ENCODE measurements around the gene NAA40.

Gene NAA40

DNA sequence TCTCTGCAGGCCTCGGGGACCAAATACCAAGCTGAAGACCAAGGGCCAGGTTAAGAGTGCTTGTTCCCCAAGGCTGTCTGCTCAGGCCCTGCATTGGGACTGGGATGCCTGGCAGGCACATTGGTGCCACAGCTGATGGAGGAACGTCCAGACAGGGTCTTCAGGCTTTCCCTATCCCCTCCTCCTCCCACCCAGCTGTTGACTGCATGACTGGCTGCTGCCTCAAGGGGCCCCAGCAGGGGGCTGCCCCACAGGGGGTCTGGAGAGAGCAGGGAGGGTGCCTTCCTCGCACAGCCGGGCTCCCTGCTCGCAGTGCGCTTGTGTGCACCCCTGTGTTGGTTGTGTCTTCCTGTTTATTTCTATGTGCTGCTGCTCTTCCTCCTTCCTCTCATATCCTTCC lies 31.7 kb upstream of the NAA40 start:
- no peaks in the 10 kb centered on the region for H3K27me3 ChIP-seq (ENCODE audit: insufficient read depth, low read length)
- no peak overlapping the region for H2AFZ ChIP-seq (ENCODE audit: low read depth, low read length)
- peaks cover 38% of the 10 kb centered on the region for H3K36me3 ChIP-seq (ENCODE audit: insufficient read depth, low read length)
- H3K4me3 ChIP-seq (ENCODE audit: low read length), result no peak overlapping the region
- H3K9me3 ChIP-seq (ENCODE audit: low read length), result no peaks in the 10 kb centered on the region
- H3K4me1 ChIP-seq (ENCODE audit: insufficient read depth, low read length), result peaks cover 32% of the 10 kb centered on the region

DNA sequence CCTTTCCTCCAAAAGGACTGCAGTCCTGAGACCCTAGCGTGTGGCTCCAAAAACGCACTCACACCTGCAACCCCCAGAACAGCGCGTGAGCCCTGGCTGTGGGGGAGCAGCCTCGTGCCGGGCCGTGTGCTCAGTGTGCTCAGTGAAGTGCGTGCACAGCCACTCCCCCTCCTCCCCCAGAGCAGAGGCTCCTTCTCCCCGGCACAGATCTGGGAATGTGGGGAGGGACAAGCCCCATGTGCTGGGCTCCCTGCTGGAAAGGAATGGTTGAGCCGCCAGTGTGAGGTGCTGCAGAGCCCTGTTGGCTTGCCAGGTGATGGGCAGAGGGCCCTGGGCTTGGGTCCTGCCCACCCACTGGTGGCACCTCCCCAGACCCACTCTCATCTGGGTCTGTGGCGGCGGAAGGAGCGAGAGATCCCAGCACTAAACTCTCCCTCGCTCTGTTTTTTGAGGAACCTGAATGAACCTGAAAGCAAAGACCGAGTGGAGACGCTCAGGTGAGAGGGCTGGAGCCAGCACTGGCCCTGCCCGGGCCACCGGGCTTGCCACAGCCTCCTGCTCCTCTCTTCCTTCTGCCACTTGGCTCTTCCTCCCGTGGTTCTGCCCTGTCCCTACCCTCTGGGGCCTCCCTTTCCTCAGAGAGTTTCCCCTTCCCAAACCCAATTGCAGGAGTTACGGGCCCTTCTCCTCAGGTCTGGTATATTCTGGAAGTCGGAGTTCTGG lies 30.8 kb upstream of the NAA40 start:
- H3K4me3 ChIP-seq (ENCODE audit: low read length), result no peak overlapping the region
- no peak overlapping the region for H2AFZ ChIP-seq (ENCODE audit: low read depth, low read length)
- H3K27me3 ChIP-seq (ENCODE audit: insufficient read depth, low read length), result no peaks in the 10 kb centered on the region
- peaks cover 39% of the 10 kb centered on the region for H3K4me1 ChIP-seq (ENCODE audit: insufficient read depth, low read length)
- H3K9me3 ChIP-seq (ENCODE audit: low read length), result no peaks in the 10 kb centered on the region
- H3K36me3 ChIP-seq (ENCODE audit: insufficient read depth, low read length), result peaks cover 38% of the 10 kb centered on the region

GRCh38 chr11:63908631-63909401 lies 30.0 kb upstream of the NAA40 start:
- H3K36me3 ChIP-seq (ENCODE audit: insufficient read depth, low read length), result peaks cover 33% of the 10 kb centered on the region
- H2AFZ ChIP-seq (ENCODE audit: low read depth, low read length), result no peak overlapping the region
- peaks cover 40% of the 10 kb centered on the region for H3K4me1 ChIP-seq (ENCODE audit: insufficient read depth, low read length)
- no peak overlapping the region for H3K4me3 ChIP-seq (ENCODE audit: low read length)
- H3K9me3 ChIP-seq (ENCODE audit: low read length), result no peaks in the 10 kb centered on the region
- H3K27me3 ChIP-seq (ENCODE audit: insufficient read depth, low read length), result no peaks in the 10 kb centered on the region

DNA sequence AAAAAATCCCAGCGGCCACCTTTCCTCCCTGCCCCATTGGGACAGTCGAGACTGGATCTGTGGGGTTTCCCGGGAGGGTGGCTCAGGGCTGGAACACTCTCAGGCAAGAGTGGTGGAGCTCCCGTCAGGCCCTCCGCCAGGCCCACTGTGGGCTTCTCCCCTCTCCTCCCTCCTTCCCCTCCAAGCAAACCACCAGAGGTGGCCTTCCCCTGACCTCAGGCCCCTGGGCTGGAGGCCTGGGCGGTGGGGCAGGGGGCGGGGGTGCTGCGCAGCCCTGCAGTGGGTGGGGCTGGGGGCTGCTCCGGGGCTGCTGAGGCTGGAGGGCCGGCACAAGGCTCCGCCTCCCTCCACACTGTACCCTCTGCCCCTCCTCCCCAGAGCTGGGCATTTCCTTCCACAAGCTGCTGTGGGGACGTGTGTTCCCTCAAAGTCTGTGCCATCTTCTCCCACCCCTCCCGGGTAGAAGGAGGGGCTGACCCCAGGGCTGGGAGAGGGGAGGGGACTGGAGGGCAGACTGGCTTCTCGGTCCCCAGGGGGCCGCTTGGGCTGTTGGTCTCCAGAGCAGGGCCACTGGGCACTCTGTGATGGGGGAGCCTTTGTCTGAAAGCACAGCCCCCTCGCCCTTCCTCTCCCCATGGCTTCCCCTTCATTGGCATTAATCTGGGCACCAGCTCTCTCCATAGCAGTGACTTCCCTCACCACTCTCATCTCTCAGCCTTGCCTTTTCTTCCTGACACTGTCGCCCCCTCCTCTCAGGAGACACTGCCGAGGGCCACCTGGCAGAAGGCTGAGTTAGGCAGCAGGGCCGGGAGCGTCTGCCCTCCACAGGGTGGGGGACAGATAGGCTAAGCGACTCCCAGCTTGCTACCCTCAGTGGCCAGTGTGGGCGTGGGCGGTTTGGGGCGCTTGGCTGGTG lies 29.0 kb upstream of the NAA40 start:
- Histone ChIP-seq H3K9me3 (ENCODE audit: low read length) (no peaks in the 10 kb centered on the region), H3K27me3 (ENCODE audit: insufficient read depth, low read length) (no peaks in the 10 kb centered on the region), H3K4me1 (ENCODE audit: insufficient read depth, low read length) (peaks cover 45% of the 10 kb centered on the region), H2AFZ (ENCODE audit: low read depth, low read length) (no peak overlapping the region), H3K4me3 (ENCODE audit: low read length) (no peak overlapping the region), H3K36me3 (ENCODE audit: insufficient read depth, low read length) (peaks cover 36% of the 10 kb centered on the region)

DNA sequence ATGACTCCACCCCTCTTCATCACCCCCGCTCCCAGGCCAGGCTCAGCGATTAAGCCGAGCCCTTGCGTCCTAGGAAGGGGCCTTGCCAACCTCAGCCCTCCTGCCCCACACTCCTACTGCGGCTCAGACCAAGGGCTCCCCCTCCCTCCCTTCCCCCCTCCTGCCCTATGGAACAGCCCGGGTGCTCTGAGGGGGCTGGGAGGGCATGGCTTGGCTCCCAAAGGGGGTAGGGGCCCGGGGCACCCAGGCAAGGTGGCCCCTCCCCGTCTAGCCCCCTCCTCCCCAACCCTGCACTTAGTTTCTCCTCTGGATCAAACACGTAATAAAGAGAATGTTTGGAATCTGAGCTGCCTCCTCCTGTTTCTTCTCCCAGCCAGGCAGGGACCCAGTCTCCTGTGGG lies 28.1 kb upstream of the NAA40 start:
- Histone ChIP-seq H3K4me3 (ENCODE audit: low read length) (no peak overlapping the region), H3K27me3 (ENCODE audit: insufficient read depth, low read length) (no peaks in the 10 kb centered on the region), H3K36me3 (ENCODE audit: insufficient read depth, low read length) (peaks cover 34% of the 10 kb centered on the region), H3K9me3 (ENCODE audit: low read length) (no peaks in the 10 kb centered on the region), H3K4me1 (ENCODE audit: insufficient read depth, low read length) (peaks cover 50% of the 10 kb centered on the region), H2AFZ (ENCODE audit: low read depth, low read length) (no peak overlapping the region)

GRCh38 chr11:63911440-63911839 lies 27.4 kb upstream of the NAA40 start:
- H3K9me3 ChIP-seq (ENCODE audit: low read length), result no peaks in the 10 kb centered on the region
- H2AFZ ChIP-seq (ENCODE audit: low read depth, low read length), result no peak overlapping the region
- no peak overlapping the region for H3K4me3 ChIP-seq (ENCODE audit: low read length)
- peaks cover 34% of the 10 kb centered on the region for H3K36me3 ChIP-seq (ENCODE audit: insufficient read depth, low read length)
- H3K27me3 ChIP-seq (ENCODE audit: insufficient read depth, low read length), result no peaks in the 10 kb centered on the region
- H3K4me1 ChIP-seq (ENCODE audit: insufficient read depth, low read length), result peaks cover 53% of the 10 kb centered on the region

- peaks cover 34% of the 10 kb centered on the region for H3K36me3 ChIP-seq (ENCODE audit: insufficient read depth, low read length)
- H3K4me3 ChIP-seq (ENCODE audit: low read length), result no peak overlapping the region
- H3K4me1 ChIP-seq (ENCODE audit: insufficient read depth, low read length), result peaks cover 55% of the 10 kb centered on the region
- H3K27me3 ChIP-seq (ENCODE audit: insufficient read depth, low read length), result no peaks in the 10 kb centered on the region
- H3K9me3 ChIP-seq (ENCODE audit: low read length), result no peaks in the 10 kb centered on the region
- H2AFZ ChIP-seq (ENCODE audit: low read depth, low read length), result no peak overlapping the region
Measured at GRCh38 chr11:63911876-63912275, 26.9 kb upstream of the NAA40 start.

DNA sequence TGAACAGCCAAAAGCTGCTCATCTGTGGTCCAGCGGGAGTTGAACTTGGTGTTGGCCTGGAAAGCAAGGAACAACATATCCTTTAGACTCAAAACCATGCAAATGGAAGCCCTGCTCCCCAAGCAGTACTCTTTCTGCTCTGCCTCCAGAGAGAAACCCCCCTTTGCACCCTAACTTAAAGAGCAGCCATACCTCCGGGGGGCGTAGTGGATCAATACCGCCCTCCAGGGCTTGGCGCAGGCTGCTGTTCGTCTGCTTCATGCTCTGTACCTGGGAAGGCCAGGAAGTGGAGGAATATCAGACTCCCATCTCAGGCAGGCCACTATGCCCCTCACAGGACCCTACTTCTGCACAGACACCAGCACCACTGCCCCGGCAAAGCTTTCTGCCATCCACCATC lies 26.1 kb upstream of the NAA40 start:
- no peaks in the 10 kb centered on the region for H3K27me3 ChIP-seq (ENCODE audit: insufficient read depth, low read length)
- peaks cover 34% of the 10 kb centered on the region for H3K36me3 ChIP-seq (ENCODE audit: insufficient read depth, low read length)
- peaks cover 57% of the 10 kb centered on the region for H3K4me1 ChIP-seq (ENCODE audit: insufficient read depth, low read length)
- no peak overlapping the region for H2AFZ ChIP-seq (ENCODE audit: low read depth, low read length)
- no peaks in the 10 kb centered on the region for H3K9me3 ChIP-seq (ENCODE audit: low read length)
- no peak overlapping the region for H3K4me3 ChIP-seq (ENCODE audit: low read length)

DNA sequence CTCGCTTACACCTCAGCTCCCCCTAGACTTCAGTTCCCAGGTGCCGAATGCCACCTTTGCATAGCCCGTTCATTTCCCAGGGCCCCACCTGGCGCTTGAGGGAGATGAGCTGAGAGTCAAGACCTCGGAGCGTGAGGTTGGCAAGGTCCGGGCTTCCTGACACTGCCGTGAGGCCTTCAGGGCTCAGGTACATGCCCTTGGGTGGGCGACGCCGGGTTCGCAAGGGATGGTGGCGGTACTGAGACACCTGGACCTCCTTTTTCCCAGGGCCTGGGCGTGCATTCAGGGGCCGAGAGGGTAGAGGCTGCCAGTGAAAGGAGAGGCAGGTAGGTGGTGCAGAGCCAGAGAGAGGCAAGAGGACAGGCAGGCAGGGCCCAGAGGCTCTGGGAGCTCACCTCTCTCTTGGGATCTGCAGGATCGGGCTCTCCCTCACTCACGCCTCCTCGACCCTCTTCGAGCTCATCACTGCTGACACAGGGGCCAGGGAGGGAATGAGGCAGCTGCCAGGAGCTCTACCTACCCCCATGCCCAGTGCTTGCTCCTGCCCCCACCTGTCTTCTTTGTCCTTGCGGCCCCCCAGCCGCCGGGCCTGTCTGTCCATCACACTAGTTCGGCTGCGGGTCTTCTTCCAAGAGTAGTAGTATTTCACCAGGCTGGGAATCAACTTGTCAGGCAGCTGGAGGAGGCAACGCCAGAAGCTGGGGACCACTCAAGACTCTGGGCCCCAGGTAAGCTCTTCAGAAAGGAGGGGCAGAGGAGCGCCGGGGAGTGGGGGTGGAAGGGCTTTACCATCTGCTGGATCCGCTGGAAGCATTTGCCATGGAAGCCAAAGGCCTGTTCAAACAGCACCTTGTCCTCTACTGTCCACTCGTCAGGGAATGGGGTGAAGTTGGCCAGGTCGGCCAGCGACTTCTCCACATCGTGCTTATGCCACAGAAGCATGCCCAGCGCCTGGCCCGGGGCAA lies 24.7 kb upstream of the NAA40 start:
- no peaks in the 10 kb centered on the region for H3K27me3 ChIP-seq (ENCODE audit: insufficient read depth, low read length)
- H3K4me3 ChIP-seq (ENCODE audit: low read length), result peak overlapping the region; percentile 86
- no peak overlapping the region for H2AFZ ChIP-seq (ENCODE audit: low read depth, low read length)
- peaks cover 57% of the 10 kb centered on the region for H3K4me1 ChIP-seq (ENCODE audit: insufficient read depth, low read length)
- peaks cover 31% of the 10 kb centered on the region for H3K36me3 ChIP-seq (ENCODE audit: insufficient read depth, low read length)
- no peaks in the 10 kb centered on the region for H3K9me3 ChIP-seq (ENCODE audit: low read length)

DNA sequence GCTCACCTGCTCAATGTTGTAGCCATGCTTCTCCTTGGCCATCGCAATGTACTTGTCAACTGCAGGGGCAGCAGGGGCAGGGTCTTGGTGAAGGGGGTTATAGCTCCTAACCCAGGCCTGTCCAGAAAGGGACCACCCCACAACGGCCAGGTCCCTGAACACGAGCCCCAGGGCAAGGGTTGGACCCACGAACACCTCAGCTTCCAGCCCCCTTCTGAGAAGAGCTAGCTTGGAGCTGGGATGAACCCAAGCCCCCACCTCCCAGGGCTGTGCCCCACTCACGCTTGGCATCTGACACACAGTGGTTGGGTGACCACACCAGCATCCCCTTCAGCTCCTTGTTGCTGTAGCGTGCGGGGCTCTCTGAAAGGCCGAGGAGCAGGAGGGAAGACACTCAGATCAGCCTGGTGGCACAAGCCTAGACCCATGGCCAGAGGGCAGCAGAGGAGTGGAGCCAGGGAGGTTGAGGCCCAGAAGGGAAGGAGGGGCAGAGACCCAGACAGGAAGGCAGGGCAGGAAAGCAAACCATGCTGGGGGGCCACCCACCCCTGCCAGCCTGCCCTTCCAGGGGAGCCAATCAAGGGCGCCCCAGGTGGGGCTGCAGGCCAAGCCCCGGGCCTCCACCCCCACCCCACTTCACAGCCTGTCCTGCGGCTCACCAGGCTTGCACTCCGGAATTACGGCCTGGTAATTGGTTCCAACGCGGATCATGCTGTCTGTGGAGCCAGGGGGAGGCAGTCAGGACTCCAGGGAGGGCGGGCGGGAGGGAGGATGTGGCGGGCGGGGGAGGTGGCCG lies 23.7 kb upstream of the NAA40 start:
- Histone ChIP-seq H3K4me1 (ENCODE audit: insufficient read depth, low read length) (peaks cover 52% of the 10 kb centered on the region), H2AFZ (ENCODE audit: low read depth, low read length) (no peak overlapping the region), H3K9me3 (ENCODE audit: low read length) (no peaks in the 10 kb centered on the region), H3K27me3 (ENCODE audit: insufficient read depth, low read length) (no peaks in the 10 kb centered on the region), H3K4me3 (ENCODE audit: low read length) (peak overlapping the region; percentile 86), H3K36me3 (ENCODE audit: insufficient read depth, low read length) (peaks cover 31% of the 10 kb centered on the region)

GRCh38 chr11:63915961-63916836 lies 22.6 kb upstream of the NAA40 start:
- no peaks in the 10 kb centered on the region for H3K27me3 ChIP-seq (ENCODE audit: insufficient read depth, low read length)
- H3K36me3 ChIP-seq (ENCODE audit: insufficient read depth, low read length), result peaks cover 31% of the 10 kb centered on the region
- no peaks in the 10 kb centered on the region for H3K9me3 ChIP-seq (ENCODE audit: low read length)
- H3K4me3 ChIP-seq (ENCODE audit: low read length), result peak overlapping the region; percentile 86
- H3K4me1 ChIP-seq (ENCODE audit: insufficient read depth, low read length), result peaks cover 55% of the 10 kb centered on the region
- no peak overlapping the region for H2AFZ ChIP-seq (ENCODE audit: low read depth, low read length)

All from neuron (in vitro differentiated cells).